Heart right ventricle (tissue), 16 donors: Measurements from ENCODE around the gene HAS3. TPM values are rescaled to one million over a fixed set of nuclear protein-coding genes. Genes with fewer than 3 reads are reported as not detected.
A peak's percentile ranks its signal among the peaks of the same experiment; 100 is the strongest.

ENCODE experiments used
- ATAC-seq, 8 donors: fragments of 200-7000 bp; cut with Tn5 transposase; one replicate each; pipeline ENCODE4 v1.9.1; 2020; ENCODE audit warnings: mild to moderate bottlenecking in 8 of 8, moderate library complexity in 8 of 8, moderate number of reproducible peaks in 1 of 8
- DNase-seq, 2 donors: peaks; one replicate each; pipeline ENCODE4 v3.0.0-alpha.2; 2020
- H3K27ac ChIP-seq, 10 donors: fragments of 200-600 bp; sonication (generic) in 2 of 10; one replicate each; pipeline versions ENCODE4 v1.5.0 to v1.8.0; 2020 to 2022; ENCODE audit warnings: mild to moderate bottlenecking in 3 of 10
- H3K27me3 ChIP-seq, 7 donors: fragments of 200-600 bp; one replicate each; pipeline ENCODE4 v1.8.0; 2021 to 2022; ENCODE audit warnings: mild to moderate bottlenecking in 2 of 7
- H3K36me3 ChIP-seq, 9 donors: fragments of 200-600 bp; sonication (generic) in 1 of 9; one replicate each; pipeline versions ENCODE4 v1.5.0 to v1.8.0; 2020 to 2022; ENCODE audit warnings: mild to moderate bottlenecking in 2 of 9
- H3K4me1 ChIP-seq, 9 donors: fragments of 200-600 bp; sonication (generic) in 1 of 9; one replicate each; pipeline versions ENCODE4 v1.5.0 to v1.8.0; 2020 to 2022; ENCODE audit warnings: mild to moderate bottlenecking in 4 of 9
- H3K4me3 ChIP-seq, 10 donors: fragments of 200-600 bp; sonication (generic) in 2 of 10; one replicate each; pipeline versions ENCODE4 v1.5.0 to v1.8.0; 2020 to 2022; ENCODE audit warnings: mild to moderate bottlenecking in 7 of 10, moderate library complexity in 2 of 10
- H3K9me3 ChIP-seq, 11 donors: fragments of 200-600 bp in 10 of 11; sonication (generic) in 2 of 11; one replicate each; pipeline versions ENCODE4 v1.5.0 to v1.8.0; 2013 to 2022; ENCODE audit warnings: mild to moderate bottlenecking in 2 of 11, control low read depth in 1 of 11, moderate library complexity in 1 of 11
- CTCF ChIP-seq, 9 donors: fragments of 200-600 bp; sonication (generic) in 2 of 9; IDR thresholded peaks; one replicate each; pipeline versions ENCODE4 v1.5.0 to v1.8.0; 2021 to 2022; ENCODE audit warnings: antibody characterized with exemption in 9 of 9, mild to moderate bottlenecking in 5 of 9, moderate library complexity in 1 of 9
- WGBS, 2 donors: extraction: QIAGEN DNeasy Blood & Tissue Kit; methylation state at CpG; one replicate each; pipeline ENCODE4 v1.1.7; 2013; ENCODE audit warnings: inconsistent platforms in 1 of 2; 5-methylcytosine and 5-hydroxymethylcytosine counted together
- intact Hi-C, 10 donors: fragments of 100-400 bp; cut with DNase I; formaldehyde crosslinking; loops; one replicate each; pipeline versions ENCODE4 v1.11.1 to v1.14.2; 2022
- polyA plus RNA-seq, 2 donors: library from polyadenylated mRNA; stranded (reverse); fragments of 200-250 nt; gene quantifications; one replicate each; pipeline ENCODE4 v1.2.3, GENCODE V29; 2013
- total RNA-seq, 10 donors: library from RNA; stranded (reverse); fragmentation: NEBNext Ultra II Directional in 3 of 10; extraction: Animal tissue kit (Norgen Biotek cat#: 25700) in 3 of 10; gene quantifications; one replicate each; pipeline versions ENCODE4 v1.2.1 to v1.2.4, GENCODE V29; 2021 to 2023
- donor health status: Arrhythmogenic right ventricular cardiomyopathy.
- donor health status: ischemic (EF 13 %, LVEDD 7.1; RV severe dilation, severe dysfunction).
- donor health status: healthy with polysubstance abuse.
- donor health status: DM: no; HTN: yes; CAD: no.
- donor health status: DM: no; HTN: no; CAD: no.
- donor health status: ischemic (EF 25% LVEDD 6.9; RV normal size, moderate dysfunction).
- donor health status: ischemic (EF 25% LVEDD 5.7; RV mildly dilated, moderate dysfunction).
- donor health status: healthy.
- donor health status: DM: yes; HTN: yes; CAD: no.
- donor health status: Ischemic cardiomyopathy.
- donor health status: ischemic (EF 35%, LVEDD 5.7; RV mildly dilated, moderate dysfunction).
- donor health status: nonischemic (EF 11% LVEDD 7.7; RV severe dilation, severe dysfunction).
- donor health status: DM: yes; HTN: yes; CAD: no.
- donor health status: PGD.
- donor health status: ischemic (EF 29% LVEDD 5.4; RV normal size, mild dysfunction).
- donor health status: nonischemic (EF 23%, LVEDD 6.1; RV moderate dilation, normal function).

HAS3 gene
- total and polyA plus RNA-seq, 12 donors: 0.15 to 1.8 (median 0.38) TPM

- intact Hi-C loops: loop anchor here in 1 of 10 donors (10.0 kb wide), 1 partner anchor 105 kb away; no protein-coding TSS in a partner anchor
- WGBS, 2 donors: 65 to 72% methylated on average over 11 of the region's 11 CpGs
Measured at GRCh38 chr16:69100071-69100691, 5.3 kb upstream of the HAS3 start.

GRCh38 chr16:69106491-69107315, 1.2 kb downstream of the HAS3 start:
- DNase-seq (no peak), ATAC-seq (peak in 4 of 8 donors; percentile 4 to 24 (median 16))
- H3K36me3 ChIP-seq: peaks cover 0 to 21% (median 9%) of the 10 kb centered on the region in 9 donors
- H3K9me3 ChIP-seq: no peaks in the 10 kb centered on the region
- intact Hi-C loops: loop anchor here in 2 of 10 donors (5.0 to 10.0 kb wide), 2 partner anchors 112 to 199 kb away; no protein-coding TSS in a partner anchor
- peak overlapping the region; percentile 21 to 79 (median 58) for H3K4me3 ChIP-seq
- H3K27me3 ChIP-seq: peaks cover 0 to 47% (median 0%) of the 10 kb centered on the region in 7 donors
- peak overlapping the region in 2 of 10 donors; percentile 21 to 29 for H3K27ac ChIP-seq
- 1% methylated on average over 51 to 55 of the region's 55 CpGs for WGBS, 2 donors
- TF ChIP-seq CTCF (IDR thresholded peaks at IDR 0.05): no peak
- peaks cover 7 to 38% (median 31%) of the 10 kb centered on the region in 9 donors for H3K4me1 ChIP-seq

More at GRCh38 chr16:69100071-69100691, 5.3 kb upstream of the HAS3 start:
- Histone ChIP-seq H3K9me3 (no peaks in the 10 kb centered on the region), H3K27me3 (peaks cover 0 to 11% (median 0%) of the 10 kb centered on the region in 7 donors), H3K4me3 (no peak overlapping the region), H3K36me3 (no peaks in the 10 kb centered on the region), H3K4me1 (peaks cover 0 to 11% (median 3%) of the 10 kb centered on the region in 9 donors), H3K27ac (no peak overlapping the region)
- DNase-seq (no peak), ATAC-seq (no peak)
- TF ChIP-seq CTCF (IDR thresholded peaks at IDR 0.05): no peak

DNA sequence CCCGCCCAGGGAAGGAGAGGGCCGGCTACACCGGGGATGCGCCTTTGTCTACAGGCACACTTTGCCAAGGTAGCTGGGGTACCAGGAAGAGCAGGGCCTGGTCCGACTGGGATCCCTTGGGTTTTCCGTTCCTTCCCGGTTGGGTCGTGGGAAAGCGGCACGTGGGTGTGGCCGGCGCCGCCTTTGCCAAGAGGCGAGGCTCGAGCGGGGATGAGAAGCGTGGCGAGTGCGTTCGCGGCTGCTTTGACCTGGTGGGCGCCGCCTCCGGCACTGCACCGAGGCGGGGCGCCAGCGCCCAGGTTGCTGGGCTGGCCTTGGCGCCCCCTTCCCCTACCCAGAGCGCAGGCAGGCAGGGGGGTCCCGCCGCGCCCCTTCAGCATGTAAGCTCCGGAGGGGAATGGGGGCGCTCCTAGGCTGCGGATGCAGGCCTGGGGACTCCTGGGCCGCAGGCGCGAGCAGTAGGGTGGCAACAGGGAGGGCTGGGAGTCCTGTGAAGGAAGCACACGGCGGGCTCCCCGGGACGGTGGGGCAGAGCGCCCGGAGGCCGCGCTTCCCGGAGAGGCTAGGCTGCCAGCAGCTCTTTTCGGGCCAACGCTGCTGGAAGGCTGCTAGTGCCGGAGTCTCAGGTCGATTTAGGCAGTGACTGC, 2.0 kb downstream of the HAS3 start:
- TF ChIP-seq CTCF (IDR thresholded peaks at IDR 0.05): no peak
- H3K9me3 ChIP-seq: no peaks in the 10 kb centered on the region
- 1 to 2% methylated on average over 43 to 52 of the region's 52 CpGs for WGBS, 2 donors
- H3K4me1 ChIP-seq: peaks cover 7 to 45% (median 31%) of the 10 kb centered on the region in 9 donors
- ATAC-seq: peak; percentile 12 to 45 (median 26)
- peak overlapping the region in 2 of 10 donors; percentile 21 to 29 for H3K27ac ChIP-seq
- DNase-seq: peak; percentile 32 to 51
- peaks cover 0 to 47% (median 0%) of the 10 kb centered on the region in 7 donors for H3K27me3 ChIP-seq
- intact Hi-C loops: loop anchor here in 2 of 10 donors (5.0 to 10.0 kb wide), 2 partner anchors 113 to 200 kb away; no protein-coding TSS in a partner anchor
- H3K36me3 ChIP-seq: peaks cover 0 to 21% (median 9%) of the 10 kb centered on the region in 9 donors
- H3K4me3 ChIP-seq: peak overlapping the region; percentile 18 to 79 (median 58)
